Measurements from ENCODE around the gene TMEM117. TPM values are rescaled to one million over a fixed set of nuclear protein-coding genes. Genes with fewer than 3 reads are reported as not detected.

Gene TMEM117
- total RNA-seq, 2 experiments from 2014 or later, result 1.4 to 2.1 TPM

GRCh38 chr12:43937947-43938346, 102.1 kb downstream of the TMEM117 start:
- Mint-ChIP-seq H3K27me3 (ENCODE audit: low read depth) (no peaks in the 10 kb centered on the region), H3K9me3 (no peaks in the 10 kb centered on the region), H3K4me3 (no peak overlapping the region), H3K36me3 (ENCODE audit: low read depth) (peaks cover 2% of the 10 kb centered on the region), H3K4me1 (ENCODE audit: low read depth) (no peaks in the 10 kb centered on the region), H3K27ac (no peak overlapping the region)
- intact Hi-C loops (cut with micrococcal nuclease), result loop anchor here (1.0 kb wide), 1 partner anchor 179 kb away; no protein-coding TSS in a partner anchor
- CTCF ChIA-PET, result interaction anchor here (0.8 kb wide), 1 partner anchor 19 kb away, joined by 3 read pairs; no protein-coding TSS in a partner anchor
- peak; percentile 5 for DNase-seq

DNA sequence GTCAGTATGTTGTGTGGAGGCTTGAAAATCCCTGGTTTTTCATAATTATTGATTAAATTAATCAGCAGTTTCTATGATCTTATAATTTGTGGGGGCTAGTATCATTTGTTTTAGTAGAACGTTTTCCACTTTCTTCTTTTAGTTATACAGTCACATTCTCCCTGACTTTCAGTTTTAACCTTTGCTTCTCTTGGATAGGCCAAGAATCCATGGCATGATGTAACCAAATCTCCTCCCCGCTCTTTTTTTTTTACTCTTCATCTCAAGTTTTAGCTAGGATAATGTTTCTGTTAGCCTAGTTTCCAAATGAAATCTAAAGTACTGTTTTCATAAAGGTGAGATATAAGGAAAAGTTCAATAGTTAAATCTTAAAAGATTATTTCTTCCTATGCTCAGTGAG, 106.5 kb downstream of the TMEM117 start:
- no peaks in the 10 kb centered on the region for H3K4me1 Mint-ChIP-seq (ENCODE audit: low read depth)
- no peak overlapping the region for H3K27ac Mint-ChIP-seq
- H3K36me3 Mint-ChIP-seq (ENCODE audit: low read depth), result peaks cover 8% of the 10 kb centered on the region
- H3K9me3 Mint-ChIP-seq, result no peaks in the 10 kb centered on the region
- no peaks in the 10 kb centered on the region for H3K27me3 Mint-ChIP-seq (ENCODE audit: low read depth)
- no peak overlapping the region for H3K4me3 Mint-ChIP-seq
- DNase-seq, result no peak
- CTCF ChIA-PET, result interaction anchor here (0.9 kb wide), 1 partner anchor 165 kb away, joined by 3 read pairs; no protein-coding TSS in a partner anchor
- intact Hi-C loops (cut with micrococcal nuclease), result no loop called here

DNA sequence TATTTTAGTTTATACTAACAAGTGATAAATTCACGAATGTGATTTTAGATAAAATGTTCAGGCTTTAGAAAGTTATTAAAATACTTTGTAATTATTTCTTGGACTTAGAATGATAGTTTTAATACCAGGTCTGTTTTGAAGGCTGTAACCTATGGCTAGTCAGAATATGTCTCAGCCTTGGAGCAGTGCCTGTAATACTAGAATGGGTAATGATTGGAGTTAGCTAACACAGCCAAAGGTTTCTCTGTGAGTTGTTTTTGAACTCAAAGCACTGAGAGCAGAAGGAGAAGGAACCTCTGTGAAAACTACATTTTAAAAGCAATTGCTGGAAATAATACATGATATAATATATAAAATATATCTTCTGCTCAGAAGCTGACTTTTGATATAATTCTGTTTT, 110.1 kb downstream of the TMEM117 start:
- intact Hi-C loops (cut with micrococcal nuclease), result no loop called here
- no peak overlapping the region for H3K27ac Mint-ChIP-seq
- H3K4me3 Mint-ChIP-seq, result no peak overlapping the region
- no peaks in the 10 kb centered on the region for H3K27me3 Mint-ChIP-seq (ENCODE audit: low read depth)
- DNase-seq, result no peak
- no peaks in the 10 kb centered on the region for H3K4me1 Mint-ChIP-seq (ENCODE audit: low read depth)
- no peaks in the 10 kb centered on the region for H3K9me3 Mint-ChIP-seq
- CTCF ChIA-PET, result interaction anchor here (0.6 kb wide), 1 partner anchor 64 kb away, joined by 4 read pairs; no protein-coding TSS in a partner anchor
- H3K36me3 Mint-ChIP-seq (ENCODE audit: low read depth), result peaks cover 15% of the 10 kb centered on the region

GRCh38 chr12:43951286-43951685, 115.4 kb downstream of the TMEM117 start:
- Mint-ChIP-seq H3K36me3 (ENCODE audit: low read depth) (peaks cover 15% of the 10 kb centered on the region), H3K9me3 (peaks cover 7% of the 10 kb centered on the region), H3K4me3 (no peak overlapping the region), H3K4me1 (ENCODE audit: low read depth) (no peaks in the 10 kb centered on the region), H3K27ac (no peak overlapping the region), H3K27me3 (ENCODE audit: low read depth) (no peaks in the 10 kb centered on the region)
- no peak for DNase-seq
- intact Hi-C loops (cut with micrococcal nuclease), result loop anchor here (10.0 kb wide), 1 partner anchor 824 kb away; no protein-coding TSS in a partner anchor
- CTCF ChIA-PET, result no interaction called here

DNA sequence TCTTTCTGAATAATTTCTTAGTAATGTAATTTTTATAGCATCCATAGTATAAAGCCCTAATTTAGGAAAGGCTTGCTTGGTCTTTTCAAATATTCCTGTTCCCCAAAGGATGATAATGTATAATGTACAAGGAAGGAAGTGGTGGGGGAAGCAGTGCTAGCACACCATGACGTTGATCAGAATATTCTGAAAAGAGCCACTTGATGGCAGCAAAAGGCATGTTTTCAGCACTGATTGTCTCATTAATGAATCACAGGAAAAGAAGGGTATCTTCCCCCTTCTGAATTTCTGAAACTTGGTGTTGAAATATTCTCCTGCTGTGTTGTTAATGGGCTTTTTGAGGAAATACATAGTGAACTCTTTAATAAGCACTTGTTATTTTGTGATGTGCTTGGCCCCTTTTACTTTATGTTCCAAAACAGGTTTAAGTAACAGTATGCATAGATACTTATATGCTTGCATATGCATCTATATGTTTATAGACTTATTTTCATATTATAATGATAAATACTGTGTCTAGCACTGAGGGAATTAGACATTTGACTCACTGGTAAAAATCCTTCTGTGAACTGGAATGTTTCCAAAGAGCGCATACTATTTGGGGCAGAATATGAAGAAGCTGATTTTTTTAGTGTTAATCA, 122.0 kb downstream of the TMEM117 start:
- intact Hi-C loops (cut with micrococcal nuclease), result loop anchor here (1.0 to 10.0 kb wide), 6 partner anchors 57 to 989 kb away; no protein-coding TSS in a partner anchor
- Mint-ChIP-seq H3K4me3 (no peak overlapping the region), H3K27me3 (ENCODE audit: low read depth) (no peaks in the 10 kb centered on the region), H3K4me1 (ENCODE audit: low read depth) (peaks cover 2% of the 10 kb centered on the region), H3K9me3 (peaks cover 2% of the 10 kb centered on the region), H3K36me3 (ENCODE audit: low read depth) (no peaks in the 10 kb centered on the region), H3K27ac (no peak overlapping the region)
- DNase-seq, result peak; percentile 54
- CTCF ChIA-PET, result interaction anchor here (0.6 to 2.7 kb wide), 3 partner anchors 20 to 973 kb away, joined by 3 to 7 read pairs (median 4); no protein-coding TSS in a partner anchor

DNA sequence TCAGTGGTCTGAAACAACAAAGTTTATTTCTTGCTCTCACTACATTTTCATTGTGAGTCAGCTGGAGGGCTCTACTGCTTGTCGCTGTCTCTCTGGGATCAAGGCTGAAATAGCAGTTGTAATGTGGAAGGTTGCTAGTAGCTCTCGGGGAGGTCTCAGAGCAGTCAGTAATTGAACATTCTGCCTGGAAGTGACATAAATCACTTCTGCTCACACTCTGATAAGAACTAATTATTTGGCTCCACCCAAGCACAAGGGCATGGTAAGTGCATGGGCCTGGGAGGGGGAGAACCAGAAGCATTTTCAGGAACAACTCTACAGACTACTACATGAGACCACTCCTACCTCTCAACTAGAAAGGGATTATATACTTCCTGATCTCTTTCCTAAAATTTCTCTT, 128.2 kb downstream of the TMEM117 start:
- CTCF ChIA-PET, result interaction anchor here (1.2 kb wide), 1 partner anchor 11 kb away, joined by 3 read pairs; no protein-coding TSS in a partner anchor
- no peaks in the 10 kb centered on the region for H3K27me3 Mint-ChIP-seq (ENCODE audit: low read depth)
- H3K27ac Mint-ChIP-seq, result no peak overlapping the region
- H3K36me3 Mint-ChIP-seq (ENCODE audit: low read depth), result peaks cover 3% of the 10 kb centered on the region
- no peak overlapping the region for H3K4me3 Mint-ChIP-seq
- intact Hi-C loops (cut with micrococcal nuclease), result no loop called here
- peaks cover 5% of the 10 kb centered on the region for H3K9me3 Mint-ChIP-seq
- H3K4me1 Mint-ChIP-seq (ENCODE audit: low read depth), result no peaks in the 10 kb centered on the region
- no peak for DNase-seq

DNA sequence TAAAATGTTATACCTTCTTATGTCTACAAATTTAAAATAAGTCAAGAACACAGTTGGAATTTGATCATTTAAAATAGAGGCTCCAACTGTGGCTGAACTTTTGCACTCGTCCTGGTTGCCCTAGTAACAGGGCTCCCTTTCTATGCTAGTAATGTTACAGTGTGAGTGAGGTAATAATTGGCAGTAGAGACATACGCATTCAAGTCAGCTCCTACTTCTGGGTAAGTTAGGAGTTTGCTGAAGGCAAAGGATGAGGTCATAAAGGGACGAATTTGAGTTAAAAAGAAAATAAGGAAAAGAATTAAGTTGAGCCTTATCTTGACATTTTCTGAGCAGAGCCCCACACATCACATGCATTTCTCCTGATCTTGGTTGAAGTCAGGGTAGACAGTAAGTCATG, 129.1 kb downstream of the TMEM117 start:
- H3K27ac Mint-ChIP-seq, result no peak overlapping the region
- H3K27me3 Mint-ChIP-seq (ENCODE audit: low read depth), result no peaks in the 10 kb centered on the region
- CTCF ChIA-PET, result no interaction called here
- H3K4me1 Mint-ChIP-seq (ENCODE audit: low read depth), result peaks cover 3% of the 10 kb centered on the region
- H3K4me3 Mint-ChIP-seq, result no peak overlapping the region
- no peak for DNase-seq
- intact Hi-C loops (cut with micrococcal nuclease), result no loop called here
- peaks cover 5% of the 10 kb centered on the region for H3K9me3 Mint-ChIP-seq
- H3K36me3 Mint-ChIP-seq (ENCODE audit: low read depth), result peaks cover 8% of the 10 kb centered on the region

DNA sequence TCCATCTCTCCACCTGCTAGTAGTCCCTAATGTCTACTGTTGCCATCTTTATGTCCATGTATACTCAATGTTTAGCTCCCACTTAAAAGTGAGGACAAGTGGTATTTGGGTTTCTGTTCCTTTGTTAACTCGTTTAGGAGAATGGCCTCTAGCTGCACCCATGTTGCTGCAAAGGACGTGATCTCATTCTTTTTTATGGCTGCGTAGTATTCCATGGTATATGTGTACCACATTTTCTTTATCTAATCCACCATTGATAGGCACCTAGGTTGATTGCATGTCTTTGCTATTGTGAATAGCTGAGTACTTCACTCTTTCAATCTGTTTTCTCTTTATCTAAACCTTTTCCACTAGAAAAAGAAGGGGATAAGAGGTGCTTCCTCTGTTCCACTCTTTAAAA, 130.0 kb downstream of the TMEM117 start:
- Mint-ChIP-seq H3K27ac (no peak overlapping the region), H3K36me3 (ENCODE audit: low read depth) (peaks cover 8% of the 10 kb centered on the region), H3K27me3 (ENCODE audit: low read depth) (no peaks in the 10 kb centered on the region), H3K4me1 (ENCODE audit: low read depth) (peaks cover 3% of the 10 kb centered on the region), H3K4me3 (no peak overlapping the region), H3K9me3 (peaks cover 5% of the 10 kb centered on the region)
- CTCF ChIA-PET, result no interaction called here
- intact Hi-C loops (cut with micrococcal nuclease), result no loop called here
- DNase-seq, result no peak

GRCh38 chr12:43968736-43969135, 132.9 kb downstream of the TMEM117 start:
- Mint-ChIP-seq H3K27me3 (ENCODE audit: low read depth) (no peaks in the 10 kb centered on the region), H3K27ac (no peak overlapping the region), H3K4me1 (ENCODE audit: low read depth) (peaks cover 3% of the 10 kb centered on the region), H3K9me3 (peaks cover 6% of the 10 kb centered on the region), H3K36me3 (ENCODE audit: low read depth) (peaks cover 10% of the 10 kb centered on the region), H3K4me3 (no peak overlapping the region)
- no peak for DNase-seq
- CTCF ChIA-PET, result no interaction called here
- intact Hi-C loops (cut with micrococcal nuclease), result no loop called here

DNA sequence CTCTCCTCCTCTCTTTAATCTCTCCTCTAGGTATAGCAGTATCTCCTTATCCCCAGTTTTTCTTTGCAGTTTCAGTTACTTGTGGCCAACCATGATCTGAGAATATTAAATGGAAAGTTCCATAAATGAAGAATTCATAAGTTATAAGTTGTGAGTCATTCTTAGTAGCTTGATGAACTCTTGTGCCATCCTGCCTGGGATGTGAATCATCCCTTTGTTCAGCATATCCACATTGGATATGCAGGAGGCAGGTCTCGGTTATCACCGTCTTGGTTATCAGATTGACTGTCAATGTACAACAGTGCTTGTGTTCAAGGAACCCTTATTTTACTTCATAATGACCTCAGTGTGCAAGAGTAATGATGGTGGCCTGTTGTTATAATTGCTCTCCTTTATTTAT, 134.0 kb downstream of the TMEM117 start:
- intact Hi-C loops (cut with micrococcal nuclease), result no loop called here
- Mint-ChIP-seq H3K4me3 (no peak overlapping the region), H3K36me3 (ENCODE audit: low read depth) (peaks cover 10% of the 10 kb centered on the region), H3K4me1 (ENCODE audit: low read depth) (peaks cover 3% of the 10 kb centered on the region), H3K27ac (no peak overlapping the region), H3K9me3 (peaks cover 6% of the 10 kb centered on the region), H3K27me3 (ENCODE audit: low read depth) (no peaks in the 10 kb centered on the region)
- DNase-seq, result no peak
- CTCF ChIA-PET, result no interaction called here

DNA sequence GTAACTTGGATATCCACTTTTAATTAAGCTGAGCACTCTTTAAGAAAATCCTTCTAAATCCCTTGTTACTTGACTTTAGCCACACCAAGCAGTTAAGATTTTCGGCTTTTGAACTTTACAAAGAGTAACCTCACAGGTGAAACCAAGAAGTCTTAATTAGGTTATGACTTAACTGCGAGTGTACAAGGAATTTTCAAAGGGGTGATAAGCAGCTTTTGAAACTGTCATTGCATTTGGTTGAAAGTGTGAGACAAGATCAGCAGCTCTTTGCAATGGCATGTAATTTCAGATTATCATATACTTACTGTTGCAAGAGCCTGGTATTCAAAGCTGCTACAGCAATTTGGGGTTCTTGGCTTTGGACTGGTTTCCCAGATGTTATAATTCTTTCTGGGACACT, 137.5 kb downstream of the TMEM117 start:
- intact Hi-C loops (cut with micrococcal nuclease), result no loop called here
- no peak for DNase-seq
- Mint-ChIP-seq H3K27me3 (ENCODE audit: low read depth) (no peaks in the 10 kb centered on the region), H3K36me3 (ENCODE audit: low read depth) (peaks cover 19% of the 10 kb centered on the region), H3K9me3 (peaks cover 13% of the 10 kb centered on the region), H3K4me3 (no peak overlapping the region), H3K4me1 (ENCODE audit: low read depth) (peaks cover 3% of the 10 kb centered on the region), H3K27ac (no peak overlapping the region)
- CTCF ChIA-PET, result interaction anchor here (0.7 kb wide), 1 partner anchor 13 kb away, joined by 3 read pairs; no protein-coding TSS in a partner anchor

GRCh38 chr12:43973993-43974392, 138.1 kb downstream of the TMEM117 start:
- Mint-ChIP-seq H3K27ac (no peak overlapping the region), H3K4me3 (no peak overlapping the region), H3K4me1 (ENCODE audit: low read depth) (peaks cover 3% of the 10 kb centered on the region), H3K27me3 (ENCODE audit: low read depth) (no peaks in the 10 kb centered on the region), H3K36me3 (ENCODE audit: low read depth) (peaks cover 19% of the 10 kb centered on the region), H3K9me3 (peaks cover 19% of the 10 kb centered on the region)
- CTCF ChIA-PET, result no interaction called here
- DNase-seq, result no peak
- intact Hi-C loops (cut with micrococcal nuclease), result no loop called here

GRCh38 chr12:43976027-43976426, 140.1 kb downstream of the TMEM117 start:
- H3K9me3 Mint-ChIP-seq, result peaks cover 21% of the 10 kb centered on the region
- CTCF ChIA-PET, result no interaction called here
- no peaks in the 10 kb centered on the region for H3K4me1 Mint-ChIP-seq (ENCODE audit: low read depth)
- H3K4me3 Mint-ChIP-seq, result no peak overlapping the region
- H3K36me3 Mint-ChIP-seq (ENCODE audit: low read depth), result peaks cover 15% of the 10 kb centered on the region
- no peak overlapping the region for H3K27ac Mint-ChIP-seq
- DNase-seq, result no peak
- no peaks in the 10 kb centered on the region for H3K27me3 Mint-ChIP-seq (ENCODE audit: low read depth)
- intact Hi-C loops (cut with micrococcal nuclease), result no loop called here

Measured in activated naive CD4-positive, alpha-beta T cell treated with anti-CD3 and anti-CD28 coated beads for 36 hours (primary cell).